GM18868 (cell line): ENCODE data around the gene ASNSD1.
A peak's percentile ranks its signal among the peaks of the same experiment; 100 is the strongest.

Experiments
- ATAC-seq: cut with Tn5 transposase; IDR thresholded peaks from one replicate; pipeline ENCODE4 v1.9.1; 2021; ENCODE audit warnings: mild to moderate bottlenecking, moderate library complexity; ENCODE audit not compliant: unreplicated experiment

The ASNSD1 gene

DNA sequence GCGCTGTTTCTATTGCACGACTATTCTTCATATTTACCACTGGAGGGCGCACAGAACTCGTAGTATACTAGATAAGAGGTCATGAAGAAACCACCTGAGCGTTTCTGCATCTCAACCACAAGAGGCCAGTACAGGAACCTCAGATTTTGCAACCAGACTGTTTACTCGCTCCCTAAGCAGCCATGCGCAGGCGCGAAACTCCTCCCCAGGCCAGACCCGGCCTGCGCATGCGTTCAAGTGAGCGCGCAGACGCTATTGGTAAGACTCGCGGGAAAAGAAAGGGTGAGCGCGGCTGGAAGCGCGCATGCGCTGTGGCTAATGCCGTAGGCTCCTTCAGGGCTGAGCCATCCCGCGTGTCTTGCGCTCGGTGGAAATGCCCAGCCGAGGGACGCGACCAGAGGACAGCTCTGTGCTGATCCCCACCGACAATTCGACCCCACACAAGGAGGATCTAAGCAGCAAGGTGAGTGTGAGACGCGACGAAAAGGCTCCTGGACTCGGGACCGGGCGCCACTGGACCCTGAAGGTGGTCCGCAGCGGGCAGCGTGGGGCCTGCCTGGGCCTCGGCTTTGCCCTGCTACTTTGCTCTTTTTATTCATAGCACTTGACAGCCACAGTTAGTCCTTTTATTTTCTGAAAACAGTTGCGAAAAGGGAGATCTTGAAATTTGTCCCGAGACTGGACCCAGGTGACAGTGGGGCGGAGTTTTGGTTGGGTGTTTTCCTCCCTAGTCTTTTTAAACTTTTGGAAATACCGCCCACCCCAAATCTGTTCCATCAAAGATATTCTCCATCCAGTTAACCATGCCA lies at the start of gene ASNSD1:
TSS of gene ASNSD1 (plus strand) at position 312 of the 809 bp plus-strand sequence. CDS start 4,674 bp downstream, outside the sequence.
- ATAC-seq, result peak; percentile 91

DNA sequence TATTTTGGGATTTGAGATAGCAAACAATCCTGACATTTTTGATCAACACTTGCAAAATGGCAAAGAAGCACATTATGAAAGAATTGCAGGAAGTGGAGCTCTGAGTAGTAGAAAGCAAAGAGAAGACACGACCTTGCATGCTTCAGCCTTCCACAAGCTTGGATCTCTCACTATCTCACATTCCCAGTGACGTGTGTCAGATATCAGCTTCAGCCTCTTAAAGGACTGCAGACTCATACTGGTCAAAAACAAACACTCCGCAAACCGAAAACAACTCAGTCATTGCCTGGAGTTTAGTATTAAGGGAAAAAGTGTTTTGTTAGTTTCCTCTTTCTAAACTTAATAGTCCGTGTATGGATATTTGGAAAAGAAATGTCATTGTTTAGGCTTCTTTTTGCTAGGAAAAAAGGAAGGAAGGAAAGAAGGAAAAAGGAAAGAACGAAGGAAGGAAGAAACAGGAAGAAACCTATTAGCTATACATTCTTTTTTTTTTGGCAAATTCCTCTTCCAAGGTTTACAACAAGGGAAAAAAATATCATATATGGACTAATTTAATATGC lies 48.1 kb upstream of the ASNSD1 start:
- no peak for ATAC-seq

DNA sequence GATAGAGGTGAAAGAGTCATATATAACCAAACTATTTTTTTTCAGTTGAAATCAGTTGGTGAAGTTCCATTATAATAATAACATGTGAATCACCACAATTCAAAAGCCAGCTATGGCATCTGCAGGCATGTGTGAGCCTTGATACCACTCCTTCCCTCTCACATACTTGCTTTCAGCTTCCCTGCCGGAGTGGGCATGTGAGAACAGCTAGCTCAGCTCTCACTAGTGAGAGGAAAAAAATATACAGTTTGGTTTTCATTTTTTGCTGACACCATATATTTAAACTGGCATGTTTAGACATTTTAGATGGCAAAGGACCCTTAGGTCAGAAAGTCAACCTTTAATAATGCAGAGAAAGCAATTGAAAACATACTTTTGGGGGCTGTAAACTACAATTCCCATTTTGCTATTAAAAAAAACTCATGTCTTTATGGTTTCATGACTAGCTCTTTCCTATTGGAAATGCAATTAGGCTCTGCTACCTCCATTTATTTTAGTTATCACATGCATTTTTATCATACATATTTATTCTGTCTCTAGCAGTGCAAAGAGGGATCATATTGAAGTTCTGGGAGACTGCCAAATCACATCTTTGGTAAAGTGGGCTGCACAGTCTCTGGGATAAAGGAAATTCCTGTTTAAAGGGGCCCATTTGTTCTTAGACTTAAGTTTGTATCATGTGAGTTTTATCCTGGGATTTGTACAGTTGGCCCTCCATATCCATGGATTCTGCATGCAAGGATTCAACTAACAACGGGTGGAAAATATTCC lies 47.4 kb upstream of the ASNSD1 start:
- no peak for ATAC-seq

DNA sequence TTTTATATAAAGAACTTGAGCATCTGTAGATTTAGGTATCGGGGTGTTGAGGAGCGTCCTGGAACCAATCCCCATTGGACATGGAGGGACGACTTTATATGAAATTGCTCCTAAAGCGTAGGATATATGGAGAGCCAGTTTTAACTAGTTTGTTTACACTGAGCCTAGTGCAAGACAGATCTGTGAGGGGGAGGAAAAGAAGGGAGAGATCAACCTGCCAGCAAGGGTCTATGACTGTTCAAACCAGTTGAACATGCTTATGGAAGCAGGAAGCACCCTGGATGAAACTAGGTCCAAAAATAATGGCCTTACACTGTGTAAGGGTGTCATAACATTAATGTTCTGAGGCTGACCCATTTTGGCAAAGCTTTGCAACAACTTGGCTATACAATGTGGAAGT lies 46.7 kb upstream of the ASNSD1 start:
- no peak for ATAC-seq

DNA sequence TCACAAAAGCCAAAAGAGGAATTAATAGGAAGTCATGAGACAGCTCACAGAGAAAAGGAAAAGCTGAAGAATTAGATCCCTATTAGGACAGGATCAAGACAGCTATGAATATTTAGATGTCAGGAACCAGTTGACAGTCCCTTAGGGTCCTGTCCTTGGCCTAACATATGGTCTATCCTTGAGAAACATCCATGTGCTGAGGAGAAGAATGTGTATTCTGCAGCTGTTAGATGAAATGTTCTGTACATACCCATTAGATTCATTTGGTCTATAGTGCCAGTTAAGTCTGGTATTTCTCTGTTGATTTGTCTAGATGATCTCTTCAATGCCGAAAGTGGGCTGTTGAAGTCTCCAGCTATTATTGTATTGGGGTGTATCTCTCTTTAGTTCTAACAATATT lies 43.1 kb upstream of the ASNSD1 start:
- no peak for ATAC-seq

DNA sequence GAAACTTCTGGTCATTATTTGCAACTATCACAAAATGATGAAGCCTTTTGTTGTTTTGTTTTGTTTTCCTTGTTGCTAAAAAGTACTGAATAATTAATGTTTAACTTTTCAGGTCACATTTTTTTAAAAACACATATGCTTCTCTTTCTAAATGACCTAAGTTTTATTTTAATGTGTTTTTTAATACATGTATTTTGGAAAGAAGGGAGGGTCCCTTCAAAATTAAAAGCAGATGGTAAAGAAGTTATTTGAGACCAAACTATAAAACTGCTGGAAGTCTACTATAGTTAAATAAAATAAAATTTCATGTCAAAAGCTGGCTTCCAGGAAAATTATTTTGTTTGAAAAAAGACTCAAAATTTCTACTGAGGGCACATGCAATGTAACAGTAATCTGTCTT lies 39.5 kb upstream of the ASNSD1 start:
- no peak for ATAC-seq

DNA sequence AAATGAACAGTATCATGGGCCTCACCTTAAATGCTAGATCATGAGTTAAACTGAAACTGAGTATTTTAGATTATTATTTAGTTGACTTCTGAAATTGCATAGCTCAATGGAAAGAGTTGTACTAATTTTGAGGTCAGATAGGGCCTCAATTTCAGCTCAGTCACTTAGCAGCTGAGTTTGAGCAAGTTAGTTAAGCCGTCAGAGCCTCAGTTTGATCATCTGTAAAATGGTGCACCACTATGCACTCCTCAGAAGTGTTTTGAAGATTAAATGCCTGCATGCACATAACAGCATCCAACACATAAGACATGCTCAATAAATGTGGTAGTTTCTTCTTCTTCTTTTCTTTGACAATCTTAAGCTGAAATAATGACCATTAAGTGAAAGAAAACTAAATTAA lies 38.2 kb upstream of the ASNSD1 start:
- no peak for ATAC-seq

DNA sequence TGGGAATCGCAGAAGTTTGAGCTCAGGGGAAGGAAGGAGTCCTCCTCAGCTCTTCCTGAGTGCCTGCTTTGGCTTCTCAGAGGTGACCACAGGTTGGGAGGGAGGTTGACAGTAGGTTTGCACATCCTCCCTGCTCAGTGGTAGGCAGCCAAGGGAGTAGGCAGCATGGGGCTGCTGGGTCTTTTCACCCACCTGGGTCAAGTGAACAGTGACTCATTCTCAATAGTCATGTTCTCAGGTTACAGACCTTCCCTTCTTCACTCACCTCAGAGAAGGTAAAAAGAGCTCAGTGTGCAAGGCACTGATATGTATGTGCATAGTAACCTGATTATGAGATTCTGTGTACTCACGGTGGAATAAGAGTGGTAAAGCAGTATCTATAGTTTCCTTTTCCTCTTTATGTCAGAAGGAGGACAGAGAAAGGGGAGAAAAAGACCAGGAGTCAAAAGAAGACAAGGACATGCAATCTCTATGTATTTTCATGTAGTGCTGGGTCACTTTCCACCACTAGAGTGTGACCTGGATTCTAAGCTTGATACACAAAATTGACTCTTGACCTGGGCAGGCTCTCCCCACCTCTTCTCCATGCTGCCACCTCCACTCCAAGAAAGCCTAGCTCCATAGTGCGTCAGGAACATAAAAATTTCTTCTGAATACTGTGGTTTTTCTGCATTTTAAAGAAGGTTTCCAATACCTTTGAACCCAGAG lies 36.5 kb upstream of the ASNSD1 start:
- ATAC-seq, result no peak

DNA sequence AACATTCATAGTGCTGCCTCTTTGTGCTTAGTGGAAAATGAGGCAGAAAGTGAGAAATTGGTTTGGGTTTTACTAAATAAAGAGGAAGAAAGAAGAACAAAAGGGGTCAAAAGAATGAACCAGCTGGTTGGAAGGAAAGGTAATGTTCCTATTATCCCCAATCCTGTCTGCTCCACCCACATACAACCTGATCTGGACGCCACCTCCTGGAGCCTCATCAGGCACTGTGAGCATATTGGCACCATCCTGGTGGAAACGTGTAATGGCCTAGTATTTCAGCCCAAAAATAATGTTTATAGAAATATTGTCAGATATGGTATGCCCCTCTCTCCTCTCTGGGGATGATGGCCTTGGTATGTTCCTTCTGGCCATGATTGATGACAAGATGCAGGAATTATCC lies 35.6 kb upstream of the ASNSD1 start:
- no peak for ATAC-seq

DNA sequence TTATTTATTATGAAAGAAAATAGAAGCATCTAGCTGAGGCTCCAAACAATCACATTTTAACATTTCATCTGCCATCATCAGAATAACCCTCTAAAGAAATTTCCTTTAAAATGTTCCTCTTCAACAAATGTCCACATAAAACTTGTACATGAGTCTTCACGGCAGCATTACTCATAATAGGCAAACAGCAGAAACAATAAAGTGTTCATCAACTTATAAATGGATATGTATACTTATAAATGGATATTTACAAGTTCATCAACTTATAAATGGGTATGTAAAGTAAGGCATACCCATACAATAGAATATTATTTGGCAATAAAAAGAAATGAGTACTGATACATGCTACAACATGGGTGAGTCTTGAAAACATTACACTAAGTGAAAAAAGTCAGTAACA lies 33.5 kb upstream of the ASNSD1 start:
- ATAC-seq, result no peak

DNA sequence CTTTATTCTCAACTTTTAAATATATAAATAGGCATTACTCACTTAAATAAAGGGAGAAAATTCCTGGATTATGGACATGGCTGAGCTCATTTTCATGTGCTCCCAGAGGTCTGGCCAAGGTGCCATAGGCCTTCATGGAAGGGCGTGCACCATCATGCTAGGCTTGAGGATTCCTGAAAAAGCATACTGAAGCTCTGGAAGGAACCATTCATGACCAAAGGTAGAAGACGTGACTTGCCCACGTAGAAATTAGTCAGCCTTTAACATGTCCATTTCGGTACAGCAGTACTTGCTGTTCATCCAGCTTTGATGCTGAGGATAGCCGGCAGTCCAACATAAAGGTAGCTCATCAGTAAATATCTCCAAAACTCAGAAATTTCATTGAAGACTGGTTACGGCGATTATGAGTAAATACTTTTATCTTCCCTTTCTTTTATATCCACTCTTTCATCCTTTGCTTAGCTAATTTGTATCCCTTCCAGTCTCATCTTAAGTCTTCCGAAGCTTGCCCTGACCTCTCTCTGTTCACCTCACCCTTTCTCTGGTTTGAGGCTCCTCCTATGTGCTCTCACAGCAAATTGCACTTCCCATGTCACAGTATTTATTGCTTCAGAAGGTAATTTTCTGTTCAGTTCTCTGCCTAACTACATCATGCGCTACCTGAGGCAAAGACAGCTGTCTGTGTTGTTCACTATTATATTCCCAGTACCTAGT lies 32.3 kb upstream of the ASNSD1 start:
- ATAC-seq, result no peak

DNA sequence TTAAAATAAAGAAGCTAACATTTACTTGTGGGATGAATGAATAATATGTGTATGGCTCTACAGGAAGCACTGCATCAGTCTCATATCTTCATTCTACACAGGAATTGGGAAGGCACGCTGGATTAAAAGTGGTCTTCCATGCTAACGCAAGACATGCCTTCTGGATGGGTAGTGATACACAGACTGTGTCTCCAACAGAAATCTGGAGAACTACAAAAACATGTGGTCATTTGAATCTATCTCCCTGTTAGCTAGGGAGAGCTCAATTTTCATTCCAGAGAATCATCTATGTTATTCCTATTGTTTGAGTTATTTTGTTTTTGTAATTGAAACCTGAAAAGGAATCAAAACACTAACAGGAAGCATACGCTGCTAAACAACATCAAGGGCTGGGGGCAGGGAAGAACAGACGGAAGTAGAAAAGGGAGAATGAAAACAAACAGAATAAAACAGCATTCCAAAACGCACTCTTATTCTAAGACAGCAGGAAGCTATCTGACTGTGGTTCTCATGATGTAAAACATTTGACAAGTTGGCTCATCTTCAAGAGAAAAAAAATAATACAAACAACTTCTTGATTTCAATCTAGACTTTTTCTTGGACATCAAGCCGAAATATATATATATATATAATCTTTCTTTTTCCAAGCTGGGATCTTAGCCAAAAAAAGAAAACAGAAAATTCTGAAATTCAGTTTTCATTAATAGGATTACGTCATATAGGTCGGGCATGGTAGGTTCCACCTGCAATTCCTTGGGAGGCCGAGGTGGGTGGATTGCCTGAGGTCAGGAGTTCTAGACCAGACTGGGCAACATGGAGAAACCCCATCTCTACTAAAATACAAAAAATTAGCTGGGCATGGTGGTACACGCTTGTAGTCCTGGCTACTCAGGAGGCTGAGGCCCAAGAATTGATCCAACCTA lies 31.5 kb upstream of the ASNSD1 start:
- no peak for ATAC-seq

DNA sequence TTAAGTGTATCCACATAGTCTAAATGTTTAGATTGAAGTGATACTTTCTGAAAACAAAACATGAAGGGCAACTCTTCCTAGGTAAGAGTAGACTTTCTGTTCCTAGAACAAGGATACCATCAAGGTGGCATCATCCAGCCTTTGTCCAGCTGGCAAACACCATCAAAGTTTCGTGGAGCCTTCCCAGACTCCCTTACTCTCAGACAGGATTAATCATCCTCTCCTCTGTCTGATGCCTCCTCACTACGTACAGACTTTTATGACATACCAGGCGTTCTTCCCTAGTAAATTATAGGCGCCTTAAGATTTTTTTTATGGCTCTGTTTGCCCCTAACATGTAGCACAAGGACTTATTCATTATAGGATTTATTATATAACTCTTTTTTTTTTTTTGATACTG lies 29.4 kb upstream of the ASNSD1 start:
- ATAC-seq, result no peak

DNA sequence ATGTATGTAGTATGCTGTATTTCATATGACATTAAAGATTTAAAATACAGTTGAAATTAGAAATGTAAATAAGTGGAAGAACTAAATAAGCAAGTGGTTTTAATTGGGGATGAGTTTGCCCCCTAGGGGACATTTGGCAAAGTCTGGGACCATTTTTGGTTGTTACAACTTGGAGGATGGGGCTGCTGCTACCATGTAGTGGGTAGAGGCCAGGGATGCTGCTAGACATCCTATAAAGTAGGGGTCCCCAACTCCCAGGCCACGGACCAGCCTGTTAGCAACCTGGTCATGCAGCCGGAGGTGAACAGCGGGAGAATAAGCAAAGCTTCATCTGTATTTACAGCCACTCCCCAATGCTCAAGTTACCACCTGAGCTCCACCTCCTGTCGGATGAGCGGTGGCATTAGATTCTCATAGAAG lies 27.9 kb upstream of the ASNSD1 start:
- ATAC-seq, result no peak

DNA sequence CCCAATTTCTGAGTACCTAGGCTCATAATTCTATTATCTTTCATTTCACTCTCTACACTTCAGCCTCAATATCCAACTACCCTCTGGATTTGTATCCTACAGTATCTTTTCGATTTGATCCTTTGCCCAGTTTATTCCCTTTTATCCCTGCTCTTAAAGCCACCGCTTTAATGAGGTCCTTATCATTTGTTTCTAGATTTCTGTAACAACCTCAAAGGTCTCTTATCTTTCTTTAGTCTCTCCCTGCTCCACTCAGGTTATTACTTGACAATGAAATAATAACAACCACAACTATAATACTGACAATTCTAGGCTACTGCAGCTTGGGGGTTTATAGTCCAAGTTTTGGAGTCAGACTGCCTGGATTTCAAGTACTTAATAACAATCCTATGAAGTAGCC lies 25.9 kb upstream of the ASNSD1 start:
- no peak for ATAC-seq

DNA sequence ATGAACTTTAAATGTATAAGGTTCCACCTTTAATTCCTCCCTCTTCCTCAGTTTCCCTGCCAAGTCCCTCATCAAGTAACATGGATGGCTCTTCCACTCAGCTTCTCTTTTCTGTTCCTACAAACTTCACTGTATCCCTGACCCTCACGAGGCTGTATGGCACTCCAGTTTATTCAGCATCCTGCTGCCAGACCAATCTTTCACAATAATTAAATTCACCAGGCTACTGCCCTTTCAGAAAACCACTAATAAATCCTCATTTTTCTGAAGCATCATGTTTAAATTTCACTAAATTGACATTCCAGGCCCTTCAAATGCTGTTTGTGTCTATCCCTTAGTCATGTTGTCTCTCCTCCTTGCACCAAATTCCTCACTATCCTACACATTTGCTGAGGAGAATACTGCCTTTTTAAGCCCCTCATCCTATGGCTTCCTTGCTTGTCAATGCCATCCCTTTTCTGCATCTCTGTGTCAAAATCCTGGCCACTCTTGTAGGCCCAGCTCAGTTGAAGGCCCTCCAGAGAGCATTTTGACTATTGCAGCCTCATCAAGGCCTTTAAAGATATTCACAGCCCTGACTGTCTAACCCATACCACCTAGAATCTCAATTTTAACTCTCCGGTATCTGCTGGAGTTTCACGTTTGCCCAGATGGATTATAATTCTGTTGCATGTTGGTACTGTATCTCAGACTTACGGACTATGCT lies 22.8 kb upstream of the ASNSD1 start:
- ATAC-seq, result no peak

DNA sequence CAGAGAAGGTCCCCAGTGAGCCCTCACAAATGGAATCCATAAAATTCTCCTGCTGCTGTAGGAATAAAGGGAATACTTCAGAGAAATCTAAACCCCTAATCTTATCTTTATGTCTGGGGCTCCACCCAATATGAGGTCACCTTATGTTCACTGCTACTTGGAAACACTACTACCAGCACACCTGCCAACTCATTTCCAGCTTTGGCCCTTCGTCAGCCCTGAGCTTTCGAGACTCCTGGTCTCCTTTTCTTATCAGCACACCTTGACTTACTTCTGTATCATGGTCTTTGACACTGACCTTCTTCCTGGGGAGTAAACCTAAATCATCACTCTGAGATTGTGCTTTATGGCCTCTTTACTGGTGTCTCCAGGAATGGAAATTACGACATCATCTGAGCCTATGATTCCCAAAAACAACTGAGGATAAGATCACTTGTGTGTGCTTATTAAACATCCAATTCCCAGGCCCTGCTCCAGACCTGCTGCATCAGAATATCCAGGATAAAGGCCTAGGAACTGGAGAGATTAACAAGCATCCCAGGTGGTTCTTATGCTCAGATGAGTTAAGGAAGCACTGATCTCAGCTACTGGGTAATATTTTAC lies 22.2 kb upstream of the ASNSD1 start:
- no peak for ATAC-seq

DNA sequence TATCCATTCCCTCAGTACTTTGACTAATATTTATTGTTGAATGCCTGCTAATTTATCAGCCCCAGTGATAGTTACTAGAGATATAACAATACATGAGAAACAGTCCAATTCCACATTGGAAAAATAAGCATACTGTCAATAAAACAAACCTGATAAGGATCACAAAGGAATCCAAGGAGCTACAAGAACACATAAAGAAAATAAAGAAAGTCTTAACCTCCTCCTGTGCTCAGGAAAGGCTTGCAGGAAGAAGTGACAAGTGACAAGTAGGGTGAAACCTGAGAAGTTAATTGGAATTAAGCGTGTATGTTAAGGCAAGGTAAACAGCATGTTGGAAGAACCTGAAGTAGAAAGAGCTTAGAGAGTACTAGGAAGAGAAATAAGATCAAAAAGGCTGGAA lies 20.3 kb upstream of the ASNSD1 start:
- ATAC-seq, result no peak

DNA sequence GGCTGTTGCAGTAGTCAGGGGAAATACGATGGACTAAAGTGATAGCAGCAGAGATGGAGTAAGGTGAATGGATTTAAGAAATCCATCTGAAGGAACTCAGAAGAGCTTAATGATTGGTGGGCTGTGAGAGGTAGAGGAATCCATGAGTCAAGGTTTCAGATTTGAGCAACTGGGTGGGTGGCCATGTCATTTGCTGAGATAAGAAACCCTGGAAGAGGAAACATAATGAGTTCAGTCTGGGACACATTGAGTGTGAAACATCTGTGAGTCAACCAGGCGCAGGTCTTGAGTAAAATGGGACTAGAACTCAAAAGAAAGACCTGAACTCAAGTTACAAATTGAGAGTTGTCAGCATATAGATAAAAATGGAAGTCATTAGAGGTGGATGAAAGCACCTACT lies 19.7 kb upstream of the ASNSD1 start:
- ATAC-seq, result no peak
